HEK293 (cell line): ENCODE results near the gene SNRPA1.

Source experiments
- CTCF ChIP-seq: fragments of 450-650 bp; formaldehyde crosslinking; IDR thresholded peaks from 2 replicates; pipeline ENCODE4 v1.5.1; 2016; ENCODE audit warnings: missing biosample characterization, missing genetic modification characterization
- KLF10 ChIP-seq: fragments of 450-650 bp; IDR thresholded peaks from 2 replicates; pipeline ENCODE4 v1.5.1; 2018; ENCODE audit warnings: missing biosample characterization, mild to moderate bottlenecking, missing genetic modification characterization
- ZBTB48 ChIP-seq: fragments of 450-650 bp; formaldehyde crosslinking; IDR thresholded peaks from 2 replicates; pipeline ENCODE4 v1.5.1; 2016; ENCODE audit warnings: missing biosample characterization, missing genetic modification characterization
- ZFP37 ChIP-seq: fragments of 450-650 bp; formaldehyde crosslinking; IDR thresholded peaks from 2 replicates; pipeline ENCODE4 v1.5.1; 2016; ENCODE audit warnings: missing biosample characterization, missing genetic modification characterization
- ZNF174 ChIP-seq: fragments of 450-650 bp; formaldehyde crosslinking; IDR thresholded peaks from 2 replicates; pipeline ENCODE4 v1.5.0; 2017; ENCODE audit warnings: missing biosample characterization, mild to moderate bottlenecking, missing genetic modification characterization
- ZNF48 ChIP-seq: fragments of 450-650 bp; formaldehyde crosslinking; IDR thresholded peaks from 2 replicates; pipeline ENCODE4 v1.5.1; 2016; ENCODE audit warnings: missing biosample characterization, missing genetic modification characterization
- ZNF510 ChIP-seq: fragments of 450-650 bp; formaldehyde crosslinking; IDR thresholded peaks from 2 replicates; pipeline ENCODE4 v1.5.1; 2018; ENCODE audit warnings: mild to moderate bottlenecking, missing genetic modification characterization, missing biosample characterization; ENCODE audit not compliant: insufficient replicate concordance
- ZSCAN5A ChIP-seq: fragments of 450-650 bp; formaldehyde crosslinking; IDR thresholded peaks from 2 replicates; pipeline ENCODE4 v1.5.1; 2016; ENCODE audit warnings: missing biosample characterization, missing genetic modification characterization

GRCh38 chr15:101316529-101316928 lies 21.5 kb upstream of the SNRPA1 start:
- TF ChIP-seq ZNF510 (tag by site-specific recombination), result no peak
- TF ChIP-seq CTCF (tag by site-specific recombination), result no peak
- TF ChIP-seq ZNF174 (tag by site-specific recombination), result no peak
- TF ChIP-seq ZFP37 (tag by site-specific recombination), result no peak
- TF ChIP-seq ZSCAN5A (tag by site-specific recombination), result no peak
- TF ChIP-seq KLF10 (tag by site-specific recombination), result no peak
- no peak for TF ChIP-seq ZNF48 (tag by site-specific recombination)
- no peak for TF ChIP-seq ZBTB48 (tag by site-specific recombination)
